GM12874 (cell line): ENCODE data around the gene MLPH.

Experiments
- TF ChIP-seq, protein P1 (sequence below): IDR thresholded peaks from 2 replicates; pipeline ENCODE4 v1.5.1; 2011; ENCODE audit warnings: low read depth, mild to moderate bottlenecking, control low read depth, low read length, moderate library complexity; ENCODE audit not compliant: insufficient read depth

The MLPH gene

DNA sequence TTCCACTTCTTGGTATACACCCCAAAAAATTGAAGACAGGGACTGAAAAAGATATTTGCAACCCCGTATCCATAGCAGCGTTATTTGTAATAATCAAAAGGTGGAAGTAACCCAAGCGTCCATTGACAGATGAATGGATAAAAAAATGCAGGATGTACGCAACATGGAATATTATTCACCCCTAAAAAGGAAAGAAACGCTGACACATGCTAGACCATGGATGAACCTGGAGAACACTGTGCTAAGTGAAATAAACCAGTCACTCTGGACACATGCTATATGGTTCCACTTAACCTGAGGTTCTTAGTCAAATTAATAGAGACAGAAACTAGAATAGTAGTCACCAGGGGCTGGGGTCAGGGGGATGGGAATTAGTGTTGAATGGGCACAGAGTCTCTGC is 40.7 kb downstream of the MLPH start:
- TF ChIP-seq, protein P1, sequence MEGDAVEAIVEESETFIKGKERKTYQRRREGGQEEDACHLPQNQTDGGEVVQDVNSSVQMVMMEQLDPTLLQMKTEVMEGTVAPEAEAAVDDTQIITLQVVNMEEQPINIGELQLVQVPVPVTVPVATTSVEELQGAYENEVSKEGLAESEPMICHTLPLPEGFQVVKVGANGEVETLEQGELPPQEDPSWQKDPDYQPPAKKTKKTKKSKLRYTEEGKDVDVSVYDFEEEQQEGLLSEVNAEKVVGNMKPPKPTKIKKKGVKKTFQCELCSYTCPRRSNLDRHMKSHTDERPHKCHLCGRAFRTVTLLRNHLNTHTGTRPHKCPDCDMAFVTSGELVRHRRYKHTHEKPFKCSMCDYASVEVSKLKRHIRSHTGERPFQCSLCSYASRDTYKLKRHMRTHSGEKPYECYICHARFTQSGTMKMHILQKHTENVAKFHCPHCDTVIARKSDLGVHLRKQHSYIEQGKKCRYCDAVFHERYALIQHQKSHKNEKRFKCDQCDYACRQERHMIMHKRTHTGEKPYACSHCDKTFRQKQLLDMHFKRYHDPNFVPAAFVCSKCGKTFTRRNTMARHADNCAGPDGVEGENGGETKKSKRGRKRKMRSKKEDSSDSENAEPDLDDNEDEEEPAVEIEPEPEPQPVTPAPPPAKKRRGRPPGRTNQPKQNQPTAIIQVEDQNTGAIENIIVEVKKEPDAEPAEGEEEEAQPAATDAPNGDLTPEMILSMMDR, result no peak

DNA sequence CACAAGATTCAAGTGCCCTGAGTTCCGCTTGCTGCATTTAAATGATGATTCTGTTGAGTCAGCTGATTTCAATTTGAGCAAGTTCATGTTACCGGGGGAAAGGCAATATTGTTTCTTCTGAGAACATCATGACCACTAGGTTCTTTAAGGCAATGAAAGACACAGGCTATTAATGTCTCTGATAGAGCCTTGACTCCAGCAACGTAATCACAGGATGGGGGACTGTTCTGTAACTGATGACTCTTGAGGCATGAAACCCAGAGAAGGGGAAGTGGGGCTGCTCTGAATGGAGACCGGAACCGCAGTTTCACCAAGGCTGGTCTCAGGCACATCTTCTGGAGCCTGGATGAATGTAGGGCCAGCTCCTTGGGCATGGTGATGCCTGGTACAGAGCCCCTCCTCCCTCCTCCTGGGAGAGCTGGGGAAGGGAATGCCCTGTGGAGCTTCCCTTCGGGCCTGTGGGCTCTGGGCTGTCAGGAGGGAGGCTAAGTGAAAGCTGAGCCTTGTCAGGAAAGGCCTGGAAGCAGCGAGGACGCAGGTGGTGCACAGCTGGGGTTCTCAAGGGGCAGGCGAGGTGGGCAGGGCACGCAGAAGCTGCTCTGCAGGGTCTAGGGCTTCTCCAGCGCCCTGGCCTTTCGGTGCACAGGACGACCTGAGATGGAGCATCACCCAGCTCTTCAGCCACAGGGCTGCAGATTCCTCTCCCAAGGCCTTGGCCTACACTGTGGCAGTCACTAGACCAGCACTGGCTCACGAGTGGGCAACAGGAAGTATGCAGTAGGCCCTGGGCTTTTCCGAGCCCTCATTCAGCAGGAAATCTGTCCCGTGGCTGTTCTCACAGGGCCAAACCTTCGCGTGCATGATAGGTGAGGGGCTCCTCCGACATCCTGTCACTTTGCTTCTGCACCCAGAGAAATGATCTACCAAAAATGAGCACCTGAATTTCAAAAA is 42.7 kb downstream of the MLPH start:
- TF ChIP-seq, protein P1, result no peak

DNA sequence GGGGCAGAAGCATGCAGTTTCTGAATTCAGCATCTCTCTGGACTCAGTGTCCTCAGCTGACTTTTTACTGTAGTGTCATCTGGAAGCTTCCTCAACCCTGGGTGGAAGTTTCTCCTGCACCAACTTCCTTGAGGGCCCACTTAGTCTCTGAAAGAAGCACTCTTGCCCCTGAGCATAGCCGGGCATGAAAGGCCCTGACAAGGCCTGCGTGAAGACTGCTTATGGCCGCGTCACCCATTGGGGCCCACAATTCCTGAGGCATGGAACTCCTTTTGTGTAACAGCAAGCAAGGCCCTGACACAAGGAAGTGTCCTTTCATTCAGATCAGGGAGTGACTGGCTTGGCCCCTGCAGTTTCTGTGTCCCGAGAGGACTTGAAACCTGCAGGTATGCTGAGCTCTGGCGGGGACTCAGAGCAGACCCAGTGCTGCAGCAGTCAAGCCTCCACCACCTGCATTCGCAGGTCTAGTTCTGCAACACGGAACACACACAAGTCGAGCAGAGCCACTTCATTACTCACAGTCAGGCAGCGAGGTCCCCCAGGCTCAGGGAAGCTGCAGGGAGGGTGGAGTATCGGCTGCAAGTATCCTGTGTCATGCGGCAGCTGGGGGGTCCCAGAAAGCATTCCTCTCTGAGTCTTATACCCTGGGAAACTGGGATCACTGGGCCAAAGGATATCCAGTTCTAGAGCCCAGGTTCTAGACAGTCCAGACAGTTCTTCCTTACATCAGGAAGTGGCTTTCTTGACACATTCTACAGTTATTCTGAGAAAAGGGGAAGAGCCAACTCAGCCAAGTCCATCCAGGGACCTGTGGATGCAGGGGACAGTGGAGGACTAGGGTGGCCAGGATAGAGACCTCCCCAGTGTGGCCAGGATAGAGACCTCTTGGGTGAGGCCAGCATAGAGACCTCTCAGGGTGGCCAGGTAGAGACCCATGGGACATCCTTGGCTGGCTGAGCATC is 43.7 kb downstream of the MLPH start:
- TF ChIP-seq, protein P1, result no peak

DNA sequence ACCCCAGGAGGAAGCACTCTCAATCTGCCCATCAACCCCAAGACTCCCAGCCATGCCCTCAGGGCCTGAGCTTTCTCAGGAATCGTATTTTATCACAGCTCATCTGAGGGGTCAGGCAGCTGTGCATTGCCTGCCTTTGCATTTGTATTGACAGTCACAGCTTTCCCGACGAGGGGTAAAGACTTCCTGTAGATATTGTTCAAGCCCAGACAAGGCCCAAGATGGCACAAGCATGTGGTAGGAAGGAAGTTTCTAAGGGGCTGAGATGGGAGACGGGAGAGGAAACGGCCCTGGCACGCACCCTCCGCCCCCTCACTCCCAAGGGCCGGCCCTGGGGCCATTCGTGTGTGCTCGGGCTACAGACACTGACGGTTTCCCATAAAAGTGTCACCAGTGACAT is 45.1 kb downstream of the MLPH start:
- TF ChIP-seq, protein P1, result no peak

DNA sequence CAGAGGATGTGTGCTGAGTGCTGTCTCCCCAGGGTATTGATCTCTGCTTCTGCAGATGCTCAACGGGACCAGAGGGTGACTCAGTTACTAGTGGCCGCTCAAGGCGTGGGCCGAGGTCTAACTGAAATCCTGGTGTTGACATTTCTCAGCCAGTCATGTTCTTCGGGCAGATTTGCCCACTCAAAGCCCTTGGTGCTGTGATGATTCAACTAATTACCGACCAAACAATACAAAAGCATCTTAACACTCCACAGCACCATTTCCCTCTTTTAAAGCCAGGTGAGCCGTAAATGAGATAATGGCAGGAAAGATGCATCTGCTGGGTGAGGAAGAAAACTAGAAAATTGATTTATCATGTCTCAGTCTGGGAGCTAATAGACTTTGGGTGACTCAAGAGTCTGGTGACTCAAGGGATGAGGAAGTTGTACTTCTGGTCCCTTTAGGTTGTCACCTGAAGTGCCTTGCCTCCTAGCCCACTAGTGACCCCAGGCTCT is 46.7 kb downstream of the MLPH start:
- TF ChIP-seq, protein P1, result no peak

DNA sequence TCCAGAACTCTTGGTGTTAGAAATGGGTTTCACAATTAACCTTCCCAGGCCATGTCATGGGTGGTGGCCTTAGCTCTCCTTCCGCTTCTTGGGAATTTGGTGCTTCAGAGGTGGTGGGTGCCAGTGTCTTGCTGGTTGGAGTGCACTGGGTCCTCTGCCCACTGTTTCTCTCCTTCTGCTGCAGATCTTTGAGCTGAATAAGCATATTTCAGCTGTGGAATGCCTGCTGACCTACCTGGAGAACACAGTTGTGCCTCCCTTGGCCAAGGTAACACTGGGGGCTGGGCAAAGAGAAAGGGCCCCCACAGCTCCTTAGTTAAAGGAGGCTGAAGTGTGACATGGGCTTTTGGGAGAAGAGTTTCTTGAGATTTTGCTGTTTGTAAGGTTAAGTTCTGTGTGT is 47.3 kb downstream of the MLPH start:
- TF ChIP-seq, protein P1, result no peak
